ENCODE results near the gene ZNF605.
"Not testable (repeated sequence)": the region's sequence is repeated elsewhere in the genome, so short reads cannot be mapped to it uniquely, and the experiment has no call there.

The ZNF605 gene

GRCh38 chr12:132946246-132946820, 9.8 kb downstream of the ZNF605 start:
- no peak for TF ChIP-seq CTCF (conservative IDR thresholded peaks at IDR 0.05; ENCODE audit: low read length)
- DNase-seq (ENCODE audit: low read depth): no peak
- H3K4me3 ChIP-seq (ENCODE audit: low read length): no peak overlapping the region

- no peak for TF ChIP-seq CTCF (conservative IDR thresholded peaks at IDR 0.05; ENCODE audit: low read length)
- no peak for DNase-seq (ENCODE audit: low read depth)
Measured at GRCh38 chr12:132945806-132946205, 10.3 kb downstream of the ZNF605 start.

GRCh38 chr12:132942611-132943010, 13.5 kb downstream of the ZNF605 start:
- no peak for DNase-seq (ENCODE audit: low read depth)
- no peak overlapping the region for H3K4me3 ChIP-seq (ENCODE audit: low read length)
- TF ChIP-seq CTCF (conservative IDR thresholded peaks at IDR 0.05; ENCODE audit: low read length): no peak

More at GRCh38 chr12:132945806-132946205, 10.3 kb downstream of the ZNF605 start:
- H3K4me3 ChIP-seq (ENCODE audit: low read length): no peak overlapping the region

GRCh38 chr12:132941336-132941954, 14.7 kb downstream of the ZNF605 start:
- H3K4me3 ChIP-seq (ENCODE audit: low read length): no peak overlapping the region
- TF ChIP-seq CTCF (conservative IDR thresholded peaks at IDR 0.05; ENCODE audit: low read length): no peak

GRCh38 chr12:132940071-132940719, 15.9 kb downstream of the ZNF605 start:
- no peak for DNase-seq (ENCODE audit: low read depth)
- H3K4me3 ChIP-seq (ENCODE audit: low read length): no peak overlapping the region
- no peak for TF ChIP-seq CTCF (conservative IDR thresholded peaks at IDR 0.05; ENCODE audit: low read length)

More at GRCh38 chr12:132941336-132941954, 14.7 kb downstream of the ZNF605 start:
- DNase-seq (ENCODE audit: low read depth): no peak

- not testable (repeated sequence) for H3K4me3 ChIP-seq (ENCODE audit: low read length); DNase-seq (ENCODE audit: low read depth)
Measured at GRCh38 chr12:132938807-132939206, 17.3 kb downstream of the ZNF605 start.

GRCh38 chr12:132937476-132937875, 18.6 kb downstream of the ZNF605 start:
- DNase-seq (ENCODE audit: low read depth): no peak
- no peak for TF ChIP-seq CTCF (conservative IDR thresholded peaks at IDR 0.05; ENCODE audit: low read length)
- H3K4me3 ChIP-seq (ENCODE audit: low read length): no peak overlapping the region

- not testable (repeated sequence) for H3K4me3 ChIP-seq (ENCODE audit: low read length); DNase-seq (ENCODE audit: low read depth)
Measured at GRCh38 chr12:132936921-132937320, 19.2 kb downstream of the ZNF605 start.

Data from AG10803 (cell line).